Tongue (tissue), 3 donors: Measurements from ENCODE around the gene ECSCR. TPM values are rescaled to one million over a fixed set of nuclear protein-coding genes. Genes with fewer than 3 reads are reported as not detected.
"Not testable (repeated sequence)": the region's sequence is repeated elsewhere in the genome, so short reads cannot be mapped to it uniquely, and the experiment has no call there.

Experiments
- DNase-seq: peaks from one replicate; pipeline ENCODE4 v3.0.0-alpha.2; 2015
- small RNA-seq: library from RNA; depleted of rRNA; stranded (forward); fragments of <200 nt; gene quantifications from one replicate; pipeline ENCODE3, GENCODE V24; 2014; ENCODE audit warnings: low replicate concordance
- total RNA-seq: library from RNA; depleted of rRNA; stranded (reverse); fragments of >200 nt; gene quantifications from one replicate; pipeline ENCODE4 v1.2.3, GENCODE V29; 2014

Gene ECSCR
- total RNA-seq, 1 donor from 2014 or later: 7.9 TPM

DNA sequence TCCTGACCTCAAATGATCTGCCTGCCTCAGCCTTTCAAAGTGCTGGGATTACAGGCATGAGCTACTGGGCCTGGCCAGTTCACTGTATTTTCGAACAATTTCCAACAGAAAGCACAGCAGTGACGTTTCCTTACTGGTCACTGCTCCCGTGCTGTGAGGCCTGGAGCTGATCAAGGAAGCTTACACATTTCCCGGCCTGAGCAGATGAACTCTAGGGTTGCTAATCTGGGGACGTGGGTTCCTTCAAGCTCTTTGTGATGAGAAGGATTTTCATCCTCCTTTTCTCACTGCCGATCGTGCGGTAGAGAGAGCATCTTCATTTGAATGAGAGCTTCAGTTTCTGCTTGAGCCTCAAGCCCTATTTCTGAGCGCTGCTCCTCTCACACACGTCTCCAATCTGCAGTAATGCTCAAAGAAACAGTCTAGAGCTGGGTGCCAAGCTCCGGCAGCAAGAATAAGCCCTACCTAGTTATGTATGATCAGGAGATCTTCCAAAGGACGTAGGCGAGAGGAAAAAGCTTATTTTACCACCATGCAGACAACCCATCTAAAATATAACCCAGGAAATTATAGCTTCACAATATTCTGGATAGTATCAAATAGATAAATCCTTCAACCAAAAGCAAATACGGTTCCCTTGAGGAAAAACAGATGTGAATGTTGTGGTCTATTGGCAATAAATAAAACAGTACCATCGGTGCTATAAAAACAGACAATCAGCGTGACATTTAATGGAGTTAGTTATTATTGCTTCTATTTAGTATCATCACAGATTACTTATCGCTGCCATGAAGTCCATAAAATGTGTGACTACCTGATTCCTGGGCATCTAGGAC, 51.3 kb downstream of the ECSCR start:
- DNase-seq: no peak

DNA sequence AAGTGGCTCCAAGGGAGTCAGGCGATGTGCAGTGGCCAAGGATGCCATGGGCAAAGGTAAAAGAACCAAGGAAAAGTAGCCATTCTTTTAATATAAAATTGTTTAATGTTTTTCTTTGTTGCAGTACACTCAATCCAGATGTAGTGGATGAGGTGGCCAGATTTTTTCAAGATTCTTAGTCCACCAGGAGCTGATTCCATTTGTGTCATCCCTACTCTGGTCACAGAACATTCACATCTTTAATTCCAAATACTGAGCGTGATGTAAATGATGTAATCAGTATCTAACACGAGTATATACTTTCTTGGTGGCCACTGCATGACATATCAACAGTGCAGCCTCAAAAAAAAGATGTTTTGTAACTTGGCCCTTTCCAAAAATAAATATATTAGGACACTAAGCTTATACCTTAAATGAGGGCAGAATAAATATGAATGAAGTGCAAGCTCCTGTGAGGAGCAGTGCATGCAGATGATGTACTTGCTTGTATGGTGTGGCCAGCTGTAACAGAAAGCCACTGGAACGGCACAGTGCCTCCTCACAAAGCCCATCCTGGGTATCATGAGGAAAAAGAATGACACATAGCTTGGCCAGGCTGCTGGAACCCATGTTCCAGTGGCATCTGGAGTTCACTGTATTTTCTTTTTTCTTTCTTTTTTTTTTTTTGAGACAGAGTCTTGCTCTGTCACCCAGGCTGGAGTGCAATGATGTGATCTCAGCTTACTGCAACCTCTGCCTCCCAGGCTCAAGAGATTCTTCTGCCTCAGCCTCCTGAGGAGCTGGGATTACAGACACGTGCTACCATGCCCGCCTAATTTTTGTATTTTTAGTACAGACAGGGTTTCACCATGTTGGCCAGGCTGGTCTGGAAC, 52.2 kb downstream of the ECSCR start:
- no peak for DNase-seq

DNA sequence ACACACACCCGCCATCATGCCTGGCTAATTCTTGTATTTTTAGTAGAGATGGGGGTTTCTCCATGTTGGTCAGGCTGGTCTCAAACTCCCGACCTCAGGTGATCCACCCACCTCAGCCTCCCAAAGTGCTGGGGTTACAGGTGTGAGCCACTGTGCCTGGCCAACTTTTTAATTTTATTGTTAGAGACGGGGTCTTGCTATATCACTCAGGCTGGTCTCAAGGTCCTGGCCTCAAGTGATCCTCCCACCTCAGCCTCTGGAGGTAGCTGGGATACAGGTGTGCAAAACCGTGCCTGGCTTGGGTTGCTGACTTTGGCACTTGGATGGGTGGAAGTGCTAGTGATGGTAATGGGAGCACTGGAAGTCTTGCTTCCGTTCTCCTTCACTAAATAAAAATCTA, 53.4 kb downstream of the ECSCR start:
- DNase-seq: not testable (repeated sequence)

DNA sequence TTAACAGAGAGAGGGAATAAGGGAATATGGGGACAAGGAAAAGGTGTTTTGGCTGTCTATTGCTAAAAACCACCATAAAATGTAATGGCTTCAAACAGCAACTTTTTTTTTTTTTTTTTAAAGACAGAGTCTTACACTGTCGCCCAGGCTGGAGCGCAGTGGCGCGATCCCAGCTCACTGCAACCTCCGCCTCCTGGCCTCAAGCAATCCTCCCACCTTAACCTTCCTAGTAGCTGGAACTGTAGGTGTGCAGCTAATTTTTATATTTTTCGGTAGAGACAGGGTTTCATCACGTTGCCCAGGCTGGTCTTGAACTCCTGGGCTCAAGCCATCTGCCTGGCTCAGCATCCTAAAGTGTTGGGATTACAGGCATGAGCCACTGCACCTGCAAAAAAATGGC, 54.4 kb downstream of the ECSCR start:
- DNase-seq: no peak

DNA sequence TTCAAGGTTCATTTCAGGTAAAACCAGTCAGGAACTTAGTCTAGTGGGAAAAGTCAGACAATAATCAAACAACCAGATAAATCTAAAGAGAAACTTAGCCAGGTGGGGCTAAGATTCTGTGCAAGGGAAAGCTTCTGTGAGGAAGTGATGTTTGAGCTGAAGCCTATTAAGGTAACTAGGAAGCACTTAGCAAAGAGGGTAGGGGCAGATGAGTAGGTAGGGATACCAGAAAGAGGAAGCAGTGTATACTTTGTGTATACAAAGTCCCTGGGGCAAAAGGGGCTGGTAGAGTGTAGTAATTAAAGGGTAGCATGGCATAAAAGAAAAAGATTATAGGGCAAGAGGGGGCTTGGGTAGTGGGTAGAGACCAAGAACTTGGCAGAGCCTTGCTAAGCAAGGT, 55.0 kb downstream of the ECSCR start:
- no peak for DNase-seq

DNA sequence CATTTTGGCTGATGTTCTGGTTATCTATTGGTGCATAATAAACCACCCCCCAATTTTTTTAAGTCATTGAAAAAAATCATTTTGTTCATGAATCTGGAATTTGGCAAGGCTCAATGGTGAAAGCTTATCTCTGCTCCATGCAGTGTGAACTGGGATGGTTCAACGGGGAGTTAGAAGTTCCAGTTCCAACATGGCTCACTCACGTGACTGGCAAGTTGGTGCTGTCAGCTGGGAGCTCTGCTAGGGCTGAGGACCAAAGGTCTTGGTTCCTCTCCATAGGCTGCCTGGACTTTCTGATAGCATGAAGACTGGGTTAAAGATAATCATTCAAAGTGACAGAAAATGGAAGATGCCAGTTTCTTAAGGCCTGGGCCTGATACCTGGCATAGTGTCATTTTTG, 55.6 kb downstream of the ECSCR start:
- no peak for DNase-seq

DNA sequence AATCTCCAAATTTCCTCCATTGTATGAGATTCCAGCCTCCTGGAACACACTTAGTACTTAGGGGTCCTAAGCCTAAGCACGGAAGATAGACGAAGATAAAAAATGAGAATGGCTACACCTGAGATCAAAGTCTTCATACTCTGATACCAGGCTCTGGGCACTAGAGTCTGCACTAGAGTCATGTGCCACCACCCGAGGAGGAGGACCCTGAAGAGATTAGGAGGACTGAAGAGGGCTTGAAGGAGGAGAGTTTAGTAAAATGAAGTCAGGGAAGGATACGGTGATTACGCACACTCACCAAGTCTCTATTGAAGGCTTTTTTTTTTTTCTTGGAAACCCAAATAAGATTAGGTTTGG, 58.1 kb downstream of the ECSCR start:
- DNase-seq: no peak

DNA sequence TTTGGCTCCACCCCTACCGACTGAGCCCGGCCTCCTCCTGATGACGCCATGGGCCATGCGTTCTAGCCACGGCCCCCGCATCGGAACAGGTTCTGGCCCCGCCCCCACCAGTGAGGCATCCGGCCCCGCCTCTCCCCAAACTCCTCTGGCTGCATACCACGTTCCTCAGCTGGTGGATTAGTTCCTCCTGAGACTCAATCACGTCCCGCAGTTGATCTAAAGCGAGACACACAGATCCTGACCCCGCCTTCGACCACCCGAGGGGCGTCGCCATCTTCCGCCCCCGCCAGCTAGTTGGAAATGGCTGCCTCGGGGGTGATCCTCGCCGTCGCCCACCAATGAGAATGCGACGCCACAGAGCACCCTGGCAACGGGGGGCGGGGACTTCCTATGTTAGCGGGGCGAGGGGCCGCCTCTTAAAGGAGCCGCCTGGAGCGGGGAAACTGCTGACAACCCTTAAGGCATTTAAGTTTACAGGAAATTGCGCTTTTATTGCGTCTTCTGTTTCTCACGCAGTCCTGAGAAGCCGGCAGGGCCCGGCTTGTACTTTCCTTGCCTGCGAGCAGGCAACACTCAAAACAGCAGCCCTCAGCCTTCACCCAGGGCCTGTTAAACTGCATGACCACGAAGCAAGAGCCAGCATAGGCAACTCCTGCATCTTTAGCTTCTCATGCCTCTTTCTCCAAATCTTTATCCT, 58.6 kb downstream of the ECSCR start, which contains the start of gene SPATA24:
TSS of gene SPATA24 (minus strand) at position 303 of the 697 bp plus-strand sequence. CDS start at position 274, 29 bp downstream.
- peak; percentile 99 for DNase-seq

DNA sequence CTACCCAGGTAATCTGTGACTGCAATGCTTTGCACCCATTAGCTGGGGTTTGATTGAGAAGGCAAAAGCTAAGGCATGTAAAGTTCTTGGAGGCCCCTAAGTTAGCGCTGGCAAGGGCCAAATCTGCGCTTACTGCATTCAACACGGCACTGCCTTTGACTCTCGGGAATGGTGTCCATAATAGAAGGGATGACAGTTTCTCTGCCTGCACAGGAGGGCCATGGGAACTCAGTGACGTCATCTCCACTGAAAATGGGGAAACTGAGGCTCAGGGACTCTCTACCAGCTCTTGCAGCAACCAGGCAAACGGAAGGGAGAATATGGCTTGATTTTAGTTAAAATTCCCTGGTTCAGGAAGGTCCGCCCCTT, 59.1 kb downstream of the ECSCR start:
- no peak for DNase-seq

DNA sequence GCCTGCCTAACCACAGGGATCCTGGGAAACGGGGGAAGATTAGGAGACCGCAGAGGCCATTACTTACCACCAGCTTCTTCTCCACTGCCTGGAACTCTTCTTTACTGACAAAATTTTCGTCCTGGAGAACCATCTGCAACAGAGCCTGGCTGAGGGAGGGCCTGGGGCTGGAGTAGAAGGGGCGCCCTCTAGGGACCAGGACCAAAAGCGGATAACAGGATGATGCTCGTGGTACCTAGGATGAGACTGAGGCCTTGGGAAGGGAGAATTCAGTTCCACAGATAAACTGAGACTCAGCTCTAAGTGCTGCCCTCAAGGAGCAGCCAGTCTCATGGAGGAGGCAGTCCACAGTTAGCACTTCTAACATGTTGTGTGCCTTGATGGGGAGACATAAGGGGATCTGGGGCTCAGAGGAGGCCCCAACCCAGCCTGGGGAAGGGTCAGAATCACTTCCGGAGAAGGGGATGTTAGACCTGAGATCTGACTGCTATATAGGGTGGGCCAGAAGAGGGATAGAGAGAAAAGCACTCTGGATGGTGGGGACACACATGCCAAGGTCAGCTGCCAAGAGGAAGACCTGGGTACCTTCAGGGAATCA, 59.9 kb downstream of the ECSCR start:
- no peak for DNase-seq

DNA sequence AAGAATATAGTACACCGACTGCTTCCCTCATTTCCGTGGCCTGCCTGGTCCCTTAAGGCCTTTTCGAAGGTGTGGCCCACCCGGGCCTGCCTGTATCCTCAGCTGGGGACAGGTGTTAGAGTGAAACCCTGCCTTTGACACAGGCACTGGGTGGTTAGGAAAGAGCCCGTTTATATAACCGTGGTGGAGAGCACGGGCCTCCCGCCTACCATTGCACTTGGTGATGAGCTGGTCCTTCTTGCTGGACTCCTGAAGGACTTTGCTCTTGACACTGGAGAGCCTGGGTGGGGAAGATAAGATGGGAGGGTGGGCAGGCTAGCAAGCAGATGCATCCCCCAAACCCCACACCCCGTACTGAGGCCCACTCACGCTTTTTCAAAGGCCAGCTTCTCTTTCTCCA, 61.0 kb downstream of the ECSCR start:
- DNase-seq: no peak

DNA sequence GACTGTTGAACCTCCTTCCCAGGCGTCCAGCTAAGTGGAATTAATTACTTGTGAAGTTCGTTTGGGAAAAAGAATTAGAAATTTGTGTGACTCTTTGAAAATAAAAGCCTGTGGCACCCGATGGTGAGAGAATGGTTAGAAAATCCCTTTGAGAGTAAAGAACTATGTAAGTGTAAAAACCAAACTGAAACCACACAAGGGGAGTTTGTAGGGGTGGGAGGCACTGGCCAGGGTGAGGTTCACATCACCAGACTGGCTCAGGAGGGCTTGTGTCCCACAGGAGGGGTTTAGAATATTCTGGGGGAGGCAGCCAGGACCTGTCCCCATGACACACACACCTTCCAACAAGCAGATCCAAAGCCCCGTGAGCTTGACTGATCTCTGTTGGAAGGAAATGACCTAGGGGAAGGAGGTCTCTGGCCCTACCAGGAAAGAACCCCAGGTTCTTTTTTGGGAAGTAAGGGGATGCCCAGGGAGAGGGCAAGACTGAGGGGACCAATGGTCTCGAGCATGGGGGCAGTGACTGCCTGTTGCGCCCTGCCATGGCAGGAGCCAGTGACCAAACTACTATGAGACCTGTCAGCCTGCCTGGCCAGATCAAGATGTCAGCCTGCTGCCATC, 62.9 kb downstream of the ECSCR start:
- no peak for DNase-seq

Small RNA genes lying within 50 kb of the gene (small RNA-seq; reads per million reads assigned to genes)
- not detected for gene RNU5B-4P

Other genes starting within 250 kb of the ECSCR start
- 440 TPM for gene MATR3, start 169.0 kb downstream of the ECSCR start, total RNA-seq
- gene PAIP2, start 120.9 kb downstream of the ECSCR start, total RNA-seq: 117 TPM
- not detected for gene SLC23A1, start 79.4 kb downstream of the ECSCR start, total RNA-seq
- gene MZB1, start 72.8 kb downstream of the ECSCR start, total RNA-seq: 0.62 TPM
- gene PROB1, start 67.6 kb downstream of the ECSCR start, total RNA-seq: 30.6 TPM
- gene SPATA24, start 58.7 kb downstream of the ECSCR start, total RNA-seq: 10.2 TPM
- gene DNAJC18, start 23.2 kb downstream of the ECSCR start, total RNA-seq: 21.8 TPM
- gene SMIM33, start 8.3 kb upstream of the ECSCR start, total RNA-seq: not detected
- 38.9 TPM for gene STING1, start 20.0 kb upstream of the ECSCR start, total RNA-seq
- 77.1 TPM for gene UBE2D2, start 98.6 kb upstream of the ECSCR start, total RNA-seq
- 93.9 TPM for gene CXXC5, start 185.6 kb upstream of the ECSCR start, total RNA-seq